Suprapubic skin (tissue), 4 donors: ENCODE results near the gene COL25A1. TPM values are rescaled to one million over a fixed set of nuclear protein-coding genes. Genes with fewer than 3 reads are reported as not detected.

Source experiments
- DNase-seq, 2 donors: peaks; one replicate each; pipeline ENCODE4 v3.0.0-alpha.2; 2019; ENCODE audit warnings: low spot score in 2 of 2
- H3K27ac ChIP-seq: fragments of 200-600 bp; sonication (generic); one replicate; pipeline ENCODE4 v1.5.1; 2019
- H3K27me3 ChIP-seq: fragments of 200-600 bp; sonication (generic); one replicate; pipeline ENCODE4 v1.5.1; 2019
- H3K36me3 ChIP-seq: fragments of 200-600 bp; sonication (generic); one replicate; pipeline ENCODE4 v1.5.1; 2019
- H3K4me1 ChIP-seq: fragments of 200-600 bp; sonication (generic); one replicate; pipeline ENCODE4 v1.5.1; 2019
- H3K4me3 ChIP-seq: fragments of 200-600 bp; sonication (generic); one replicate; pipeline ENCODE4 v1.5.1; 2019; ENCODE audit warnings: mild to moderate bottlenecking
- H3K9me3 ChIP-seq: fragments of 200-600 bp; sonication (generic); one replicate; pipeline ENCODE4 v1.5.1; 2019
- CTCF ChIP-seq, 2 donors: fragments of 200-600 bp in 1 of 2; fragments of 450-650 bp in 1 of 2; sonication (generic) in 1 of 2; IDR thresholded peaks; one replicate each; pipeline ENCODE4 v1.5.1; 2016 to 2019; ENCODE audit warnings: antibody characterized with exemption in 2 of 2, mild to moderate bottlenecking in 1 of 2, moderate library complexity in 1 of 2
- EP300 ChIP-seq: sonication (generic); formaldehyde crosslinking; IDR thresholded peaks from one replicate; pipeline ENCODE4 v1.6.1; 2017; ENCODE audit warnings: antibody characterized with exemption
- POLR2A ChIP-seq, 2 donors: fragments of 450-650 bp; IDR thresholded peaks; one replicate each; pipeline ENCODE4 v1.6.1; 2017; ENCODE audit warnings: antibody characterized with exemption in 2 of 2, mild to moderate bottlenecking in 2 of 2, moderate library complexity in 2 of 2
- POLR2AphosphoS5 ChIP-seq, 3 donors: sonication (generic); formaldehyde crosslinking; IDR thresholded peaks; one replicate each; pipeline ENCODE4 v1.6.1; 2017; ENCODE audit warnings: antibody characterized with exemption in 3 of 3
- WGBS: methylation state at CpG from one replicate; pipeline ENCODE4 v1.1.5; 2018; 5-methylcytosine and 5-hydroxymethylcytosine counted together
- total RNA-seq, 4 donors: library from RNA; depleted of rRNA; stranded (reverse); fragments of >200 nt; gene quantifications; one replicate each; pipeline ENCODE4 v1.1.0, GENCODE V29; 2016

The COL25A1 gene
- total RNA-seq, 4 donors from 2014 or later: 0.30 to 1.4 (median 1.0) TPM

- no peak overlapping the region for H3K27ac ChIP-seq
- no peak for TF ChIP-seq POLR2A (IDR thresholded peaks at IDR 0.05)
- TF ChIP-seq EP300: no peak
- no peak for TF ChIP-seq CTCF (IDR thresholded peaks at IDR 0.05)
- no peak for TF ChIP-seq POLR2AphosphoS5 (IDR thresholded peaks at IDR 0.05)
- no peak for DNase-seq
- no peaks in the 10 kb centered on the region for H3K27me3 ChIP-seq
- H3K36me3 ChIP-seq: no peaks in the 10 kb centered on the region
- no peak overlapping the region for H3K4me3 ChIP-seq
- 86% methylated on average over 1 of the region's 1 CpG for WGBS
- no peaks in the 10 kb centered on the region for H3K4me1 ChIP-seq
- H3K9me3 ChIP-seq: no peaks in the 10 kb centered on the region
These were observed 492.4 kb downstream of the COL25A1 start for GRCh38 chr4:108810087-108810486.

GRCh38 chr4:108804648-108805273, 497.7 kb downstream of the COL25A1 start:
- no peaks in the 10 kb centered on the region for H3K36me3 ChIP-seq
- H3K4me3 ChIP-seq: no peak overlapping the region
- H3K27ac ChIP-seq: no peak overlapping the region
- 31% methylated on average over 5 of the region's 5 CpGs for WGBS
- TF ChIP-seq CTCF (IDR thresholded peaks at IDR 0.05) (no peak), EP300 (no peak), POLR2AphosphoS5 (IDR thresholded peaks at IDR 0.05) (no peak), POLR2A (IDR thresholded peaks at IDR 0.05) (no peak)
- DNase-seq: no peak
- H3K27me3 ChIP-seq: no peaks in the 10 kb centered on the region
- no peaks in the 10 kb centered on the region for H3K9me3 ChIP-seq
- no peaks in the 10 kb centered on the region for H3K4me1 ChIP-seq

- Histone ChIP-seq H3K27ac (no peak overlapping the region), H3K4me1 (no peaks in the 10 kb centered on the region), H3K9me3 (no peaks in the 10 kb centered on the region), H3K4me3 (no peak overlapping the region), H3K36me3 (no peaks in the 10 kb centered on the region), H3K27me3 (no peaks in the 10 kb centered on the region)
- no peak for DNase-seq
- TF ChIP-seq POLR2A (IDR thresholded peaks at IDR 0.05): no peak
- no peak for TF ChIP-seq EP300
- TF ChIP-seq POLR2AphosphoS5 (IDR thresholded peaks at IDR 0.05): no peak
- TF ChIP-seq CTCF (IDR thresholded peaks at IDR 0.05): no peak
- WGBS: 50% methylated on average over 5 of the region's 5 CpGs
These were observed 503.2 kb downstream of the COL25A1 start for GRCh38 chr4:108799306-108799705.

- Histone ChIP-seq H3K9me3 (no peaks in the 10 kb centered on the region), H3K27me3 (no peaks in the 10 kb centered on the region), H3K4me3 (no peak overlapping the region), H3K36me3 (no peaks in the 10 kb centered on the region), H3K4me1 (no peaks in the 10 kb centered on the region), H3K27ac (no peak overlapping the region)
- no peak for DNase-seq
- 50% methylated on average over 3 of the region's 3 CpGs for WGBS
- TF ChIP-seq CTCF (IDR thresholded peaks at IDR 0.05) (no peak), POLR2AphosphoS5 (IDR thresholded peaks at IDR 0.05) (no peak), EP300 (no peak), POLR2A (IDR thresholded peaks at IDR 0.05) (no peak)
These were observed 506.3 kb downstream of the COL25A1 start for GRCh38 chr4:108796173-108796572.

GRCh38 chr4:108795733-108796132, 506.7 kb downstream of the COL25A1 start:
- no peaks in the 10 kb centered on the region for H3K9me3 ChIP-seq
- H3K27ac ChIP-seq: no peak overlapping the region
- no peaks in the 10 kb centered on the region for H3K36me3 ChIP-seq
- no peak overlapping the region for H3K4me3 ChIP-seq
- no peaks in the 10 kb centered on the region for H3K4me1 ChIP-seq
- no peak for DNase-seq
- TF ChIP-seq EP300: no peak
- TF ChIP-seq POLR2A (IDR thresholded peaks at IDR 0.05): no peak
- no peak for TF ChIP-seq CTCF (IDR thresholded peaks at IDR 0.05)
- no peak for TF ChIP-seq POLR2AphosphoS5 (IDR thresholded peaks at IDR 0.05)
- no peaks in the 10 kb centered on the region for H3K27me3 ChIP-seq
